K562 treated with DMSO at 1 percent for 48 hours (cell line): ENCODE results near the gene ISG15. TPM values are rescaled to one million over a fixed set of nuclear protein-coding genes. Genes with fewer than 3 reads are reported as not detected.

Source experiments
- total RNA-seq: library from RNA; unstranded; fragments of 300-600 nt; gene quantifications from 2 replicates; pipeline ENCODE4 v1.2.3, GENCODE V29; 2022; ENCODE audit warnings: low replicate concordance; ENCODE audit errors: extremely low read depth

The ISG15 gene
- not detected in 2 replicates for total RNA-seq

GRCh38 chr1:1013105-1013921 lies at the start of gene ISG15:
TSS of gene ISG15 (plus strand) at chr1:1013497. CDS start at chr1:1013574, 77 bp downstream.

GRCh38 chr1:966135-966703 lies 47.1 kb upstream of the ISG15 start, which contains the start of gene PLEKHN1:
TSS of gene PLEKHN1 (plus strand) at chr1:966482. CDS start at chr1:966532, 50 bp downstream.

GRCh38 chr1:981955-982558 lies 31.2 kb upstream of the ISG15 start, which contains the start of gene PERM1:
TSS of gene PERM1 (minus strand) at chr1:982093. CDS start at chr1:981029, 1,064 bp downstream.

DNA sequence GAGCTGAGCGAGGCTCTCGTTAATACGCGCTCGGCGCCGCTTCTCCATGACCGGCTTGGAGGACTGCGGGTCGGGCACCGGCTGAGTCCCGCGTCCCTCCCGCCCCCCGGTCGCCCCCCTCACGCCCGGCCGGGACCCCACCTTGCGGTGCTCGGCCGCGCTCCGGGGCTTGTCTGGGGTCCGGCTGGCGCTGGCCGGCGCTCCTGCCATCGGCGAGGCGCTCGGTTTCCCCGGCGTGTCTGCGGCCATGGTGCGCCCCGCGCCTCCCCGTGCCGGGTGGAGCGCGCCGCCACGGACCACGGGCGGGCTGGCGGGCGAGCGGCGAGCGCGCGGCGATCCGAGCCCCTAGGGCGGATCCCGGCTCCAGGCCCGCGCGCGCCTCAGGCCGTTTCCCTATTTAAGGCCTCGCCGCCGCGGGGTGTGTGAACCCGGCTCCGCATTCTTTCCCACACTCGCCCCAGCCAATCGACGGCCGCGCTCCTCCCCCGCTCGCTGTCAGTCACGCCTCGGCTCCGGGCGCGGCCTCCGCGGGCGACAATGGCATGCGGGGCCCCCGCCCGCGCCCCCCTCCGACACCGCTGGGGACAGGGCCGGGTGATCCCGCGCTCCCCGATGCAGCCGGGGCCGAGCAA lies 13.5 kb upstream of the ISG15 start, which contains the start of gene HES4:
Gene HES4, minus strand, starts transcription at position 373 of the 632 bp plus-strand sequence. Its CDS starts 124 bp downstream, at position 249.

GRCh38 chr1:1020000-1020404 lies 6.7 kb downstream of the ISG15 start, which contains the start of gene AGRN:
TSS of gene AGRN (plus strand) at chr1:1020120. CDS start at chr1:1020173, 53 bp downstream.

Other genes with a start within 250 kb of the ISG15 start
- not detected in 2 replicates for gene SAMD11, start 89.6 kb upstream of the ISG15 start, total RNA-seq
- gene NOC2L, start 54.2 kb upstream of the ISG15 start, total RNA-seq = not detected in 2 replicates
- not detected in 2 replicates for gene KLHL17, start 52.9 kb upstream of the ISG15 start, total RNA-seq
- not detected in 2 replicates for gene PLEKHN1, start 47.0 kb upstream of the ISG15 start, total RNA-seq
- not detected in 2 replicates for gene PERM1, start 31.4 kb upstream of the ISG15 start, total RNA-seq
- gene HES4, start 13.4 kb upstream of the ISG15 start, total RNA-seq = not detected in 2 replicates
- gene AGRN, start 6.6 kb downstream of the ISG15 start, total RNA-seq = 106 TPM in 1 of 2 replicates, not detected in the other
- gene RNF223, start 60.8 kb downstream of the ISG15 start, total RNA-seq = not detected in 2 replicates
- not detected in 2 replicates for gene C1orf159, start 102.6 kb downstream of the ISG15 start, total RNA-seq
- gene TTLL10, start 160.4 kb downstream of the ISG15 start, total RNA-seq = not detected in 2 replicates
- gene TNFRSF18, start 193.1 kb downstream of the ISG15 start, total RNA-seq = not detected in 2 replicates
- gene TNFRSF4, start 200.7 kb downstream of the ISG15 start, total RNA-seq = not detected in 2 replicates
- not detected in 2 replicates for gene SDF4, start 218.5 kb downstream of the ISG15 start, total RNA-seq
- gene B3GALT6, start 218.7 kb downstream of the ISG15 start, total RNA-seq = not detected in 2 replicates
- gene C1QTNF12, start 233.2 kb downstream of the ISG15 start, total RNA-seq = not detected in 2 replicates